Measurements from ENCODE around the gene CTDSP2. TPM values are rescaled to one million over a fixed set of nuclear protein-coding genes. Genes with fewer than 3 reads are reported as not detected.
A peak's percentile ranks its signal among the peaks of the same experiment; 100 is the strongest.

CTDSP2 gene
- total and polyA plus RNA-seq, 10 of the 15 experiments (the other 5 are each of a cell fraction or from before 2014, with no cell fraction given) = 17.3 to 98.2 (median 54.1) TPM

DNA sequence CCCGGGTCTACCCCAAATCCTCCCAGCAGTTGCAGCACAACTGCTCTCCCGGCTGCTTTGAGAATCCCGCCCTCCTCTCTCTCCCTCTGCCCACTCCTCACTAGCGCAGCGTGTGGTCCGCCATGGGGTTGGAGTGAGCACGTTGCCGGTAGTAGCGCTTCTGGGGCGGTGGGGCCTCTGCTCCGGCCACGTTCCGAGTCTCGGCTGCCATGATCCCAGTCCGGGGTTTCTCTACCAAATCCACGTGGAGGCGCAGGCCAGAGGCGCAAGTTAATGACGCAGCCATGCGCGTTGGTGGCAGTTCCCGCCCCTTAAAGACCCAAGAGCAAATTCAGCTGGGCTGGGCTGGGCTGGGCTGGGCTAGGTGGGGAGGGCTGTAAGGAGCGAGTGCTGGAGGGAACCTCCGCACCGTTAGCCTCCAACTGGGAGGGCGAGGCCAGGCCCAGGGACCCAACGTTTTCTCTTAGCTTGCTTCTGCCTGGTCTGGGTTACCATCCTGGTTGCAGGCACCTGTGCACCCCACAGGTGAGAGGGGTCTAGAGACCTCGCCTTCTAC lies 74.6 kb downstream of the CTDSP2 start, which contains the start of gene METTL1 (continued):
- TF ChIP-seq TAF1 (IDR thresholded peaks at IDR 0.05; ENCODE audit: borderline replicate concordance, low read depth, low read length) (peak; percentile 86), SUZ12 (IDR thresholded peaks at IDR 0.05; ENCODE audit: unreplicated experiment) (no peak), MXI1 (IDR thresholded peaks at IDR 0.05; ENCODE audit: low read depth, low read length) (peak; percentile 100), SIN3A (IDR thresholded peaks at IDR 0.05; ENCODE audit: low read depth, low read length) (peak; percentile 98), CHD4 (IDR thresholded peaks at IDR 0.05) (no peak), RAD21 (IDR thresholded peaks at IDR 0.05; ENCODE audit: insufficient read depth, low read depth, low read length) (no peak), ZBED1 (IDR thresholded peaks at IDR 0.05; ENCODE audit: borderline replicate concordance) (no peak), POU2F2 (IDR thresholded peaks at IDR 0.05; ENCODE audit: borderline replicate concordance, low read depth, low read length) (peak; percentile 56; the same call in 1 of the 3 replicates), ATF7 (IDR thresholded peaks at IDR 0.05; ENCODE audit: low read depth) (peak; percentile 99), JUND (IDR thresholded peaks at IDR 0.05; ENCODE audit: low read depth, low read length) (no peak), CEBPB (IDR thresholded peaks at IDR 0.05; ENCODE audit: borderline replicate concordance in 1 of 2, low read depth in 2 of 2, low read length in 2 of 2) (no peak), LARP7 (IDR thresholded peaks at IDR 0.05) (peak; percentile 58; the same call in 1 of the 2 replicates)
- TF ChIP-seq, protein P1, sequence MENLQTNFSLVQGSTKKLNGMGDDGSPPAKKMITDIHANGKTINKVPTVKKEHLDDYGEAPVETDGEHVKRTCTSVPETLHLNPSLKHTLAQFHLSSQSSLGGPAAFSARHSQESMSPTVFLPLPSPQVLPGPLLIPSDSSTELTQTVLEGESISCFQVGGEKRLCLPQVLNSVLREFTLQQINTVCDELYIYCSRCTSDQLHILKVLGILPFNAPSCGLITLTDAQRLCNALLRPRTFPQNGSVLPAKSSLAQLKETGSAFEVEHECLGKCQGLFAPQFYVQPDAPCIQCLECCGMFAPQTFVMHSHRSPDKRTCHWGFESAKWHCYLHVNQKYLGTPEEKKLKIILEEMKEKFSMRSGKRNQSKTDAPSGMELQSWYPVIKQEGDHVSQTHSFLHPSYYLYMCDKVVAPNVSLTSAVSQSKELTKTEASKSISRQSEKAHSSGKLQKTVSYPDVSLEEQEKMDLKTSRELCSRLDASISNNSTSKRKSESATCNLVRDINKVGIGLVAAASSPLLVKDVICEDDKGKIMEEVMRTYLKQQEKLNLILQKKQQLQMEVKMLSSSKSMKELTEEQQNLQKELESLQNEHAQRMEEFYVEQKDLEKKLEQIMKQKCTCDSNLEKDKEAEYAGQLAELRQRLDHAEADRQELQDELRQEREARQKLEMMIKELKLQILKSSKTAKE (IDR thresholded peaks at IDR 0.05; ENCODE audit: low read depth, poor library complexity, severe bottlenecking) = peak; percentile 77
- TF ChIP-seq, protein P2, sequence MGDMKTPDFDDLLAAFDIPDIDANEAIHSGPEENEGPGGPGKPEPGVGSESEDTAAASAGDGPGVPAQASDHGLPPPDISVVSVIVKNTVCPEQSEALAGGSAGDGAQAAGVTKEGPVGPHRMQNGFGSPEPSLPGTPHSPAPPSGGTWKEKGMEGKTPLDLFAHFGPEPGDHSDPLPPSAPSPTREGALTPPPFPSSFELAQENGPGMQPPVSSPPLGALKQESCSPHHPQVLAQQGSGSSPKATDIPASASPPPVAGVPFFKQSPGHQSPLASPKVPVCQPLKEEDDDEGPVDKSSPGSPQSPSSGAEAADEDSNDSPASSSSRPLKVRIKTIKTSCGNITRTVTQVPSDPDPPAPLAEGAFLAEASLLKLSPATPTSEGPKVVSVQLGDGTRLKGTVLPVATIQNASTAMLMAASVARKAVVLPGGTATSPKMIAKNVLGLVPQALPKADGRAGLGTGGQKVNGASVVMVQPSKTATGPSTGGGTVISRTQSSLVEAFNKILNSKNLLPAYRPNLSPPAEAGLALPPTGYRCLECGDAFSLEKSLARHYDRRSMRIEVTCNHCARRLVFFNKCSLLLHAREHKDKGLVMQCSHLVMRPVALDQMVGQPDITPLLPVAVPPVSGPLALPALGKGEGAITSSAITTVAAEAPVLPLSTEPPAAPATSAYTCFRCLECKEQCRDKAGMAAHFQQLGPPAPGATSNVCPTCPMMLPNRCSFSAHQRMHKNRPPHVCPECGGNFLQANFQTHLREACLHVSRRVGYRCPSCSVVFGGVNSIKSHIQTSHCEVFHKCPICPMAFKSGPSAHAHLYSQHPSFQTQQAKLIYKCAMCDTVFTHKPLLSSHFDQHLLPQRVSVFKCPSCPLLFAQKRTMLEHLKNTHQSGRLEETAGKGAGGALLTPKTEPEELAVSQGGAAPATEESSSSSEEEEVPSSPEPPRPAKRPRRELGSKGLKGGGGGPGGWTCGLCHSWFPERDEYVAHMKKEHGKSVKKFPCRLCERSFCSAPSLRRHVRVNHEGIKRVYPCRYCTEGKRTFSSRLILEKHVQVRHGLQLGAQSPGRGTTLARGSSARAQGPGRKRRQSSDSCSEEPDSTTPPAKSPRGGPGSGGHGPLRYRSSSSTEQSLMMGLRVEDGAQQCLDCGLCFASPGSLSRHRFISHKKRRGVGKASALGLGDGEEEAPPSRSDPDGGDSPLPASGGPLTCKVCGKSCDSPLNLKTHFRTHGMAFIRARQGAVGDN (IDR thresholded peaks at IDR 0.05) = 0 out of 2 replicates have a peak, but pooled peaks have one; percentile 19
- TF ChIP-seq, protein P3, sequence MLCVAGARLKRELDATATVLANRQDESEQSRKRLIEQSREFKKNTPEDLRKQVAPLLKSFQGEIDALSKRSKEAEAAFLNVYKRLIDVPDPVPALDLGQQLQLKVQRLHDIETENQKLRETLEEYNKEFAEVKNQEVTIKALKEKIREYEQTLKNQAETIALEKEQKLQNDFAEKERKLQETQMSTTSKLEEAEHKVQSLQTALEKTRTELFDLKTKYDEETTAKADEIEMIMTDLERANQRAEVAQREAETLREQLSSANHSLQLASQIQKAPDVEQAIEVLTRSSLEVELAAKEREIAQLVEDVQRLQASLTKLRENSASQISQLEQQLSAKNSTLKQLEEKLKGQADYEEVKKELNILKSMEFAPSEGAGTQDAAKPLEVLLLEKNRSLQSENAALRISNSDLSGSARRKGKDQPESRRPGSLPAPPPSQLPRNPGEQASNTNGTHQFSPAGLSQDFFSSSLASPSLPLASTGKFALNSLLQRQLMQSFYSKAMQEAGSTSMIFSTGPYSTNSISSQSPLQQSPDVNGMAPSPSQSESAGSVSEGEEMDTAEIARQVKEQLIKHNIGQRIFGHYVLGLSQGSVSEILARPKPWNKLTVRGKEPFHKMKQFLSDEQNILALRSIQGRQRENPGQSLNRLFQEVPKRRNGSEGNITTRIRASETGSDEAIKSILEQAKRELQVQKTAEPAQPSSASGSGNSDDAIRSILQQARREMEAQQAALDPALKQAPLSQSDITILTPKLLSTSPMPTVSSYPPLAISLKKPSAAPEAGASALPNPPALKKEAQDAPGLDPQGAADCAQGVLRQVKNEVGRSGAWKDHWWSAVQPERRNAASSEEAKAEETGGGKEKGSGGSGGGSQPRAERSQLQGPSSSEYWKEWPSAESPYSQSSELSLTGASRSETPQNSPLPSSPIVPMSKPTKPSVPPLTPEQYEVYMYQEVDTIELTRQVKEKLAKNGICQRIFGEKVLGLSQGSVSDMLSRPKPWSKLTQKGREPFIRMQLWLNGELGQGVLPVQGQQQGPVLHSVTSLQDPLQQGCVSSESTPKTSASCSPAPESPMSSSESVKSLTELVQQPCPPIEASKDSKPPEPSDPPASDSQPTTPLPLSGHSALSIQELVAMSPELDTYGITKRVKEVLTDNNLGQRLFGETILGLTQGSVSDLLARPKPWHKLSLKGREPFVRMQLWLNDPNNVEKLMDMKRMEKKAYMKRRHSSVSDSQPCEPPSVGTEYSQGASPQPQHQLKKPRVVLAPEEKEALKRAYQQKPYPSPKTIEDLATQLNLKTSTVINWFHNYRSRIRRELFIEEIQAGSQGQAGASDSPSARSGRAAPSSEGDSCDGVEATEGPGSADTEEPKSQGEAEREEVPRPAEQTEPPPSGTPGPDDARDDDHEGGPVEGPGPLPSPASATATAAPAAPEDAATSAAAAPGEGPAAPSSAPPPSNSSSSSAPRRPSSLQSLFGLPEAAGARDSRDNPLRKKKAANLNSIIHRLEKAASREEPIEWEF (IDR thresholded peaks at IDR 0.05; ENCODE audit: insufficient replicate concordance, low read depth, low read length) = no peak
- TF ChIP-seq, protein P4, sequence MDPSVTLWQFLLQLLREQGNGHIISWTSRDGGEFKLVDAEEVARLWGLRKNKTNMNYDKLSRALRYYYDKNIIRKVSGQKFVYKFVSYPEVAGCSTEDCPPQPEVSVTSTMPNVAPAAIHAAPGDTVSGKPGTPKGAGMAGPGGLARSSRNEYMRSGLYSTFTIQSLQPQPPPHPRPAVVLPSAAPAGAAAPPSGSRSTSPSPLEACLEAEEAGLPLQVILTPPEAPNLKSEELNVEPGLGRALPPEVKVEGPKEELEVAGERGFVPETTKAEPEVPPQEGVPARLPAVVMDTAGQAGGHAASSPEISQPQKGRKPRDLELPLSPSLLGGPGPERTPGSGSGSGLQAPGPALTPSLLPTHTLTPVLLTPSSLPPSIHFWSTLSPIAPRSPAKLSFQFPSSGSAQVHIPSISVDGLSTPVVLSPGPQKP (IDR thresholded peaks at IDR 0.05; ENCODE audit: low read depth, low read length) = no peak
